GM13977 (cell line): ENCODE measurements around the gene TRIM3.

Source experiments
- DNase-seq: peaks from one replicate; pipeline ENCODE4 v3.0.0; 2012; ENCODE audit warnings: low spot score
- CTCF ChIP-seq: IDR thresholded peaks from 2 replicates; pipeline ENCODE4 v1.5.1; 2012; ENCODE audit warnings: mild to moderate bottlenecking, control low read depth; ENCODE audit not compliant: insufficient read depth; ENCODE audit errors: extremely low read depth, missing control alignments
- in situ Hi-C: fragments of 300-500 bp; cut with MboI; formaldehyde crosslinking; loops from one replicate; pipeline ENCODE4 v1.12.0; 2022; ENCODE audit warnings: low sequenced_read_pairs, low pct_unique_long_range_greater_than_20kb, mixed read lengths, inconsistent platforms; ENCODE audit not compliant: unreplicated experiment

The TRIM3 gene

DNA sequence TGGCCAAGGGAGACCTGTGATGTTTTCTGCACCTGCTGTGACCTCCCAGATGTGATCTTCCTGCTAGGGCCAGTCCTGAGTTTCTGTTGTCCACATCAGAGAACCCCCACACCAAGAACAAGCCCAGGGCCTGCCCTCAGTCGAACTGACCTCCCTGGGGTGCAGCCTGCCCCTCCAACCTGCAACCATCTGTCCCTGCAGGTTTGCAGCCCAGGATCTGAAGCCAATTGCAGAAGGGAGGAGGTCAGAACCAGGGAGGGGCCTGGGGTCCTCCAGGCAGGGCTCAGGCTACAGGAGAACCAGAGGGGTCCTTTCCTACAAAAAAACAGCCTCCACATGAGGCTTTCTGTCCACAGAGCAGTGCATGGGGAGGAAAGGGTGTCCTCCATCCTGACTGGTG is 807 bp downstream of the TRIM3 start:
- peak; percentile 39 for DNase-seq
- no peak for TF ChIP-seq CTCF
- in situ Hi-C loops, result no loop called here

DNA sequence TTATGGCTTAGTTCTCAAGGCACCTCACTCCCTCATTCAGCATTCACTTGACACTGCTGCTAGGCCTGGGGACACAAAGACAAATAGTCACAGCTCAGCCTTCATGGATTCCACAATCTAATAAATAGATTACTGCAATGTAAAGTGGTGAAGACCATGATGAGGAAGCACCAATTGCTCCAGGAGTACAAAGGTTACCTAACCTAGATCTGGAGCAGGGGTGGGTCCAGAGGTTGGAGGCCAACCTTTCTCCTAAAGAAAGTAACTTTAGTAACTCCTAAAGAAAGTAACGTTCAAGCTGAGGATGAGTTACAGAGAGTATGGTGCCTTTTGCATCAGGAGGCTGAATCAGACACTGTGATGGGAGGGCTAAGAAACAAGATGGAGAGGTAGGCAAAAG is 4.1 kb downstream of the TRIM3 start:
- TF ChIP-seq CTCF, result no peak
- DNase-seq, result no peak
- in situ Hi-C loops, result no loop called here

- no peak for TF ChIP-seq CTCF
- in situ Hi-C loops, result no loop called here
These were observed 4.8 kb downstream of the TRIM3 start for GRCh38 chr11:6468712-6469495.

GRCh38 chr11:6459099-6459450 is 14.7 kb downstream of the TRIM3 start:
- in situ Hi-C loops, result no loop called here
- DNase-seq, result no peak
- no peak for TF ChIP-seq CTCF

More at GRCh38 chr11:6468712-6469495, 4.8 kb downstream of the TRIM3 start:
- peak; percentile 88 for DNase-seq

DNA sequence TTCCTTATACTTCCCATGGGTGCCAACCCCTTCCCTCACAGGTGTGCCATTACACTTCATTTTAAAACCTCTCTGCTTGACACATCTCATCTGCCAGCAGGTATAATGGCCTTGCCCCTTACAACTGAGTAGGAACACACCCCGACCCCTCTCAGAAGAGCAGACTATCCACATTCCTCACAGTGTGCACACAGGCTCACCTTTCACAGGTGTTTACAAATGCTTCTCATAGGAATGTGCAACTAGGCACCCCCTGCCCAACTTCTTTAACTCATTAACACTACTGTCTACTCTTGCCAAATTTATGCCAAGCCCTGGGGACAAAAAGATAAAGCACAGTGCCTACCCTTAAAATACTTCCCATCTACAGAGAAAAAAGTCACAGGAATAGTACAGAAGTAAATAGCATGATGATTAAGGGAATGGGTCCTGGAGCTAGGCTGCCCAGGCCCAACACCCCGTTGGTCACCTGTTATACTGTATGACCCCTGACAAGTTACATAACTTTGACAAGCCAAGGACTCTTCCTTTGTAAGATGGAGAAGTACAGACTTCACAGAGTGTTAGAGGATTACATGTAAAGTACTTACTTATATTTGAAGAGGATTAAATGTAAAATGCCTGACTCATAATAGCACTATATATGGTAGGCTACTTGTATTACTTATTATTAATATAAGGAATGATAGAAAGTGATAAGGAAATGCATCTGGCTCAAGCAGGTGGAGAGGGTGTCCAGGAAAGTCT is 15.2 kb downstream of the TRIM3 start:
- in situ Hi-C loops, result no loop called here
- TF ChIP-seq CTCF, result no peak
- no peak for DNase-seq

GRCh38 chr11:6457581-6458320 is 16.0 kb downstream of the TRIM3 start:
- no peak for DNase-seq
- TF ChIP-seq CTCF, result no peak
- in situ Hi-C loops, result no loop called here
